HepG2 (cell line): ENCODE data around the gene FBXO9. TPM values are rescaled to one million over a fixed set of nuclear protein-coding genes. Genes with fewer than 3 reads are reported as not detected.

Experiments
- ARNT ChIP-seq: fragments of 450-650 bp; IDR thresholded peaks from 2 replicates; pipeline ENCODE4 v1.6.1; 2017
- BCL6 ChIP-seq: IDR thresholded peaks from 2 replicates; pipeline ENCODE4 v1.6.1; 2016; ENCODE audit warnings: missing genetic modification reagents, missing compliant biosample characterization
- CHCHD3 ChIP-seq: sonication (generic); formaldehyde crosslinking; IDR thresholded peaks from 2 replicates; pipeline ENCODE4 v1.8.0; 2022; ENCODE audit warnings: mild to moderate bottlenecking, missing genetic modification reagents, moderate library complexity
- NR2F6 ChIP-seq, 2 experiments: IDR thresholded peaks; 2 replicates each; pipeline ENCODE4 v1.6.1; 2016; ENCODE audit warnings: antibody characterized with exemption in 1 of 2, mild to moderate bottlenecking in 1 of 2
- RAD51 ChIP-seq: fragments of 450-650 bp; IDR thresholded peaks from 2 replicates; pipeline ENCODE4 v1.6.1; 2016; ENCODE audit warnings: borderline replicate concordance
- SNAI1 ChIP-seq: sonication (generic); formaldehyde crosslinking; IDR thresholded peaks from 2 replicates; pipeline ENCODE4 v1.5.0; 2020; ENCODE audit warnings: mild to moderate bottlenecking, missing genetic modification reagents, borderline replicate concordance
- STAT6 ChIP-seq: sonication (generic); formaldehyde crosslinking; IDR thresholded peaks from 2 replicates; pipeline ENCODE4 v1.4.0; 2020; ENCODE audit warnings: missing genetic modification reagents, mild to moderate bottlenecking, borderline replicate concordance
- WIZ ChIP-seq: sonication (generic); formaldehyde crosslinking; IDR thresholded peaks from 2 replicates; pipeline ENCODE4 v1.5.1; 2020; ENCODE audit warnings: mild to moderate bottlenecking, missing genetic modification reagents
- ZKSCAN5 ChIP-seq: sonication (generic); formaldehyde crosslinking; IDR thresholded peaks from 2 replicates; pipeline ENCODE4 v1.5.1; 2020; ENCODE audit warnings: mild to moderate bottlenecking, missing genetic modification reagents
- ZNF562 ChIP-seq: sonication (generic); formaldehyde crosslinking; IDR thresholded peaks from 2 replicates; pipeline ENCODE4 v1.8.0; 2022; ENCODE audit warnings: missing genetic modification reagents, borderline replicate concordance
- ZNF564 ChIP-seq: sonication (generic); formaldehyde crosslinking; IDR thresholded peaks from 2 replicates; pipeline ENCODE4 v1.8.1; 2023; ENCODE audit warnings: mild to moderate bottlenecking, missing genetic modification reagents
- ZNF589 ChIP-seq: sonication (generic); formaldehyde crosslinking; conservative IDR thresholded peaks from 2 replicates; pipeline ENCODE4 v1.8.0; 2022; ENCODE audit warnings: mild to moderate bottlenecking, moderate library complexity, missing genetic modification reagents
- ZNF7 ChIP-seq: IDR thresholded peaks from 2 replicates; pipeline ENCODE4 v1.6.1; 2016; ENCODE audit warnings: missing biosample characterization, missing genetic modification reagents
- polyA plus RNA-seq, 8 experiments: library from polyadenylated mRNA; depleted of rRNA in 3 of 8; stranded (reverse) in 7 of 8; unstranded in 1 of 8; fragments of >200 nt; fragmentation: Illumina TruSeq in 4 of 8; extraction: Trizol in 4 of 8; gene quantifications; 2 replicates each; pipeline versions ENCODE4 v1.2.1 to v1.2.3, GENCODE V29; 2011 to 2016; ENCODE audit warnings: low read depth in 4 of 8, missing spikeins in 1 of 8, mixed read lengths in 1 of 8; ENCODE audit not compliant: insufficient read depth in 1 of 8
- total RNA-seq, 5 experiments: library from RNA; depleted of rRNA; stranded (reverse); fragments of >200 nt; fragmentation: Illumina TruSeq; extraction: Trizol; gene quantifications; 2 replicates each; pipeline ENCODE4 v1.2.3, GENCODE V29; 2016; ENCODE audit warnings: low read depth in 1 of 5
- TF ChIP-seq, protein P1 (sequence below): sonication (generic); formaldehyde crosslinking; conservative IDR thresholded peaks from 2 replicates; pipeline ENCODE4 v1.4.0; 2020; ENCODE audit warnings: mild to moderate bottlenecking, missing genetic modification reagents, moderate library complexity
- TF ChIP-seq, protein P2 (sequence below): IDR thresholded peaks from 2 replicates; pipeline ENCODE4 v1.4.0; 2020; ENCODE audit warnings: mild to moderate bottlenecking, missing genetic modification reagents
- TF ChIP-seq, protein P3 (sequence below): sonication (generic); formaldehyde crosslinking; IDR thresholded peaks from 2 replicates; pipeline ENCODE4 v1.4.0; 2020; ENCODE audit warnings: mild to moderate bottlenecking, missing genetic modification reagents

Gene FBXO9
- total and polyA plus RNA-seq, 2 of the 13 experiments (the other 11 are each of a cell fraction or from before 2014, with no cell fraction given), result 64.3 to 98.4 TPM

- TF ChIP-seq, protein P1, sequence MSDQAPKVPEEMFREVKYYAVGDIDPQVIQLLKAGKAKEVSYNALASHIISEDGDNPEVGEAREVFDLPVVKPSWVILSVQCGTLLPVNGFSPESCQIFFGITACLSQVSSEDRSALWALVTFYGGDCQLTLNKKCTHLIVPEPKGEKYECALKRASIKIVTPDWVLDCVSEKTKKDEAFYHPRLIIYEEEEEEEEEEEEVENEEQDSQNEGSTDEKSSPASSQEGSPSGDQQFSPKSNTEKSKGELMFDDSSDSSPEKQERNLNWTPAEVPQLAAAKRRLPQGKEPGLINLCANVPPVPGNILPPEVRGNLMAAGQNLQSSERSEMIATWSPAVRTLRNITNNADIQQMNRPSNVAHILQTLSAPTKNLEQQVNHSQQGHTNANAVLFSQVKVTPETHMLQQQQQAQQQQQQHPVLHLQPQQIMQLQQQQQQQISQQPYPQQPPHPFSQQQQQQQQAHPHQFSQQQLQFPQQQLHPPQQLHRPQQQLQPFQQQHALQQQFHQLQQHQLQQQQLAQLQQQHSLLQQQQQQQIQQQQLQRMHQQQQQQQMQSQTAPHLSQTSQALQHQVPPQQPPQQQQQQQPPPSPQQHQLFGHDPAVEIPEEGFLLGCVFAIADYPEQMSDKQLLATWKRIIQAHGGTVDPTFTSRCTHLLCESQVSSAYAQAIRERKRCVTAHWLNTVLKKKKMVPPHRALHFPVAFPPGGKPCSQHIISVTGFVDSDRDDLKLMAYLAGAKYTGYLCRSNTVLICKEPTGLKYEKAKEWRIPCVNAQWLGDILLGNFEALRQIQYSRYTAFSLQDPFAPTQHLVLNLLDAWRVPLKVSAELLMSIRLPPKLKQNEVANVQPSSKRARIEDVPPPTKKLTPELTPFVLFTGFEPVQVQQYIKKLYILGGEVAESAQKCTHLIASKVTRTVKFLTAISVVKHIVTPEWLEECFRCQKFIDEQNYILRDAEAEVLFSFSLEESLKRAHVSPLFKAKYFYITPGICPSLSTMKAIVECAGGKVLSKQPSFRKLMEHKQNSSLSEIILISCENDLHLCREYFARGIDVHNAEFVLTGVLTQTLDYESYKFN (CRISPR knock-in tag), result peak; percentile 27; the same call in 1 of the 2 replicates
- TF ChIP-seq SNAI1 (CRISPR knock-in tag), result no peak
- peak; percentile 79 for TF ChIP-seq NR2F6 (IDR thresholded peaks at IDR 0.05)
- TF ChIP-seq NR2F6 (CRISPR knock-in tag; IDR thresholded peaks at IDR 0.05), result peak; percentile 81
- no peak for TF ChIP-seq BCL6
- no peak for TF ChIP-seq ZNF562
- TF ChIP-seq ZNF589 (CRISPR knock-in tag), result no peak
- no peak for TF ChIP-seq STAT6 (CRISPR knock-in tag)
- TF ChIP-seq ZNF7 (CRISPR knock-in tag), result no peak
- TF ChIP-seq ZKSCAN5, result no peak
- TF ChIP-seq, protein P2, sequence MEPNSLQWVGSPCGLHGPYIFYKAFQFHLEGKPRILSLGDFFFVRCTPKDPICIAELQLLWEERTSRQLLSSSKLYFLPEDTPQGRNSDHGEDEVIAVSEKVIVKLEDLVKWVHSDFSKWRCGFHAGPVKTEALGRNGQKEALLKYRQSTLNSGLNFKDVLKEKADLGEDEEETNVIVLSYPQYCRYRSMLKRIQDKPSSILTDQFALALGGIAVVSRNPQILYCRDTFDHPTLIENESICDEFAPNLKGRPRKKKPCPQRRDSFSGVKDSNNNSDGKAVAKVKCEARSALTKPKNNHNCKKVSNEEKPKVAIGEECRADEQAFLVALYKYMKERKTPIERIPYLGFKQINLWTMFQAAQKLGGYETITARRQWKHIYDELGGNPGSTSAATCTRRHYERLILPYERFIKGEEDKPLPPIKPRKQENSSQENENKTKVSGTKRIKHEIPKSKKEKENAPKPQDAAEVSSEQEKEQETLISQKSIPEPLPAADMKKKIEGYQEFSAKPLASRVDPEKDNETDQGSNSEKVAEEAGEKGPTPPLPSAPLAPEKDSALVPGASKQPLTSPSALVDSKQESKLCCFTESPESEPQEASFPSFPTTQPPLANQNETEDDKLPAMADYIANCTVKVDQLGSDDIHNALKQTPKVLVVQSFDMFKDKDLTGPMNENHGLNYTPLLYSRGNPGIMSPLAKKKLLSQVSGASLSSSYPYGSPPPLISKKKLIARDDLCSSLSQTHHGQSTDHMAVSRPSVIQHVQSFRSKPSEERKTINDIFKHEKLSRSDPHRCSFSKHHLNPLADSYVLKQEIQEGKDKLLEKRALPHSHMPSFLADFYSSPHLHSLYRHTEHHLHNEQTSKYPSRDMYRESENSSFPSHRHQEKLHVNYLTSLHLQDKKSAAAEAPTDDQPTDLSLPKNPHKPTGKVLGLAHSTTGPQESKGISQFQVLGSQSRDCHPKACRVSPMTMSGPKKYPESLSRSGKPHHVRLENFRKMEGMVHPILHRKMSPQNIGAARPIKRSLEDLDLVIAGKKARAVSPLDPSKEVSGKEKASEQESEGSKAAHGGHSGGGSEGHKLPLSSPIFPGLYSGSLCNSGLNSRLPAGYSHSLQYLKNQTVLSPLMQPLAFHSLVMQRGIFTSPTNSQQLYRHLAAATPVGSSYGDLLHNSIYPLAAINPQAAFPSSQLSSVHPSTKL, result peak; percentile 48; the same call in 1 of the 2 replicates
- TF ChIP-seq ARNT, result no peak
- no peak for TF ChIP-seq RAD51
- TF ChIP-seq CHCHD3 (CRISPR knock-in tag), result no peak
- TF ChIP-seq, protein P3, sequence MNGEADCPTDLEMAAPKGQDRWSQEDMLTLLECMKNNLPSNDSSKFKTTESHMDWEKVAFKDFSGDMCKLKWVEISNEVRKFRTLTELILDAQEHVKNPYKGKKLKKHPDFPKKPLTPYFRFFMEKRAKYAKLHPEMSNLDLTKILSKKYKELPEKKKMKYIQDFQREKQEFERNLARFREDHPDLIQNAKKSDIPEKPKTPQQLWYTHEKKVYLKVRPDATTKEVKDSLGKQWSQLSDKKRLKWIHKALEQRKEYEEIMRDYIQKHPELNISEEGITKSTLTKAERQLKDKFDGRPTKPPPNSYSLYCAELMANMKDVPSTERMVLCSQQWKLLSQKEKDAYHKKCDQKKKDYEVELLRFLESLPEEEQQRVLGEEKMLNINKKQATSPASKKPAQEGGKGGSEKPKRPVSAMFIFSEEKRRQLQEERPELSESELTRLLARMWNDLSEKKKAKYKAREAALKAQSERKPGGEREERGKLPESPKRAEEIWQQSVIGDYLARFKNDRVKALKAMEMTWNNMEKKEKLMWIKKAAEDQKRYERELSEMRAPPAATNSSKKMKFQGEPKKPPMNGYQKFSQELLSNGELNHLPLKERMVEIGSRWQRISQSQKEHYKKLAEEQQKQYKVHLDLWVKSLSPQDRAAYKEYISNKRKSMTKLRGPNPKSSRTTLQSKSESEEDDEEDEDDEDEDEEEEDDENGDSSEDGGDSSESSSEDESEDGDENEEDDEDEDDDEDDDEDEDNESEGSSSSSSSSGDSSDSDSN, result no peak
- TF ChIP-seq ZNF564, result no peak
- TF ChIP-seq WIZ, result no peak
Observed at GRCh38 chr6:53139841-53140413, 74.7 kb downstream of the FBXO9 start (continued).
